BE2C (cell line): ENCODE measurements around the gene LBHD2.

ENCODE experiments used
- DNase-seq: peaks from one replicate; pipeline ENCODE4 v3.0.0-alpha.2; 2020
- H3K27me3 ChIP-seq: fragments of 250-450 bp; sonication (Bioruptor Pico); 2 replicates; pipeline ENCODE4 v1.5.1; 2020; ENCODE audit warnings: mild to moderate bottlenecking
- H3K36me3 ChIP-seq: fragments of 250-450 bp; sonication (Bioruptor Pico); 2 replicates; pipeline ENCODE4 v1.5.1; 2020; ENCODE audit warnings: mild to moderate bottlenecking
- H3K4me1 ChIP-seq: fragments of 250-450 bp; sonication (Bioruptor Pico); 2 replicates; pipeline ENCODE4 v1.5.1; 2020
- H3K4me3 ChIP-seq: 2 replicates; pipeline ENCODE4 v1.5.1; 2011; ENCODE audit warnings: low read depth, low read length
- H3K9me3 ChIP-seq: fragments of 250-450 bp; sonication (Bioruptor Pico); 2 replicates; pipeline ENCODE4 v1.5.1; 2020
- CTCF ChIP-seq: IDR thresholded peaks from 2 replicates; pipeline ENCODE4 v1.5.1; 2012; ENCODE audit warnings: mild to moderate bottlenecking, low read depth, low read length

LBHD2 gene

GRCh38 chr14:103123634-103124500 lies 39.9 kb downstream of the LBHD2 start:
- no peak overlapping the region for H3K4me3 ChIP-seq
- 0 out of 2 replicates have a peak, but pooled peaks have one; percentile 3 for TF ChIP-seq CTCF
- no peak for DNase-seq
- H3K36me3 ChIP-seq = no peaks in the 10 kb centered on the region
- H3K27me3 ChIP-seq = peaks cover 3% of the 10 kb centered on the region; the same call in 1 of the 2 replicates
- H3K9me3 ChIP-seq = no peaks in the 10 kb centered on the region
- H3K4me1 ChIP-seq = peaks cover 22% of the 10 kb centered on the region

GRCh38 chr14:103124501-103125001 lies 40.5 kb downstream of the LBHD2 start:
- no peak for DNase-seq
- no peaks in the 10 kb centered on the region for H3K9me3 ChIP-seq
- H3K27me3 ChIP-seq = peaks cover 3% of the 10 kb centered on the region; the same call in 1 of the 2 replicates
- no peak for TF ChIP-seq CTCF
- H3K4me3 ChIP-seq = no peak overlapping the region
- H3K36me3 ChIP-seq = no peaks in the 10 kb centered on the region
- peaks cover 26% of the 10 kb centered on the region for H3K4me1 ChIP-seq

GRCh38 chr14:103125098-103126070 lies 41.4 kb downstream of the LBHD2 start:
- H3K27me3 ChIP-seq = peaks cover 3% of the 10 kb centered on the region; the same call in 1 of the 2 replicates
- DNase-seq = no peak
- peaks cover 26% of the 10 kb centered on the region for H3K4me1 ChIP-seq
- H3K4me3 ChIP-seq = no peak overlapping the region
- H3K9me3 ChIP-seq = no peaks in the 10 kb centered on the region
- no peak for TF ChIP-seq CTCF
- no peaks in the 10 kb centered on the region for H3K36me3 ChIP-seq

GRCh38 chr14:103126088-103126872 lies 42.3 kb downstream of the LBHD2 start:
- H3K36me3 ChIP-seq = no peaks in the 10 kb centered on the region
- no peak for TF ChIP-seq CTCF
- no peaks in the 10 kb centered on the region for H3K9me3 ChIP-seq
- H3K4me3 ChIP-seq = no peak overlapping the region
- no peak for DNase-seq
- H3K4me1 ChIP-seq = peaks cover 23% of the 10 kb centered on the region
- H3K27me3 ChIP-seq = peaks cover 3% of the 10 kb centered on the region; the same call in 1 of the 2 replicates

- Histone ChIP-seq H3K4me1 (peaks cover 20% of the 10 kb centered on the region), H3K27me3 (peaks cover 3% of the 10 kb centered on the region; the same call in 1 of the 2 replicates), H3K4me3 (no peak overlapping the region), H3K36me3 (no peaks in the 10 kb centered on the region), H3K9me3 (no peaks in the 10 kb centered on the region)
- DNase-seq = peak; percentile 82
- peak; percentile 4; the same call in 1 of the 2 replicates for TF ChIP-seq CTCF
These were observed 42.9 kb downstream of the LBHD2 start for GRCh38 chr14:103126873-103127304.
